ENCODE results near the gene CCDC83.

GRCh38 chr11:85923455-85923854, 68.3 kb downstream of the CCDC83 start:
- TF ChIP-seq POU6F1 (CRISPR knock-in tag; IDR thresholded peaks at IDR 0.05; ENCODE audit: borderline replicate concordance, low read depth) (no peak), BACH2 (CRISPR knock-in tag; IDR thresholded peaks at IDR 0.05; ENCODE audit: borderline replicate concordance) (no peak), CREB5 (CRISPR knock-in tag; IDR thresholded peaks at IDR 0.05; ENCODE audit: low read depth) (no peak), ZFP3 (CRISPR knock-in tag; IDR thresholded peaks at IDR 0.05) (no peak), PATZ1 (CRISPR knock-in tag; IDR thresholded peaks at IDR 0.05; ENCODE audit: borderline replicate concordance) (no peak), ZFP30 (CRISPR knock-in tag; IDR thresholded peaks at IDR 0.05) (no peak), TCF4 (CRISPR knock-in tag; IDR thresholded peaks at IDR 0.05; ENCODE audit: borderline replicate concordance) (no peak), ZNF70 (CRISPR knock-in tag; IDR thresholded peaks at IDR 0.05) (no peak), ZC3H10 (CRISPR knock-in tag; IDR thresholded peaks at IDR 0.05) (no peak), PPARA (CRISPR knock-in tag; IDR thresholded peaks at IDR 0.05; ENCODE audit: borderline replicate concordance) (no peak), OSR1 (CRISPR knock-in tag; IDR thresholded peaks at IDR 0.05) (no peak), ESRRG (CRISPR knock-in tag; IDR thresholded peaks at IDR 0.05) (no peak), ARNTL (CRISPR knock-in tag; IDR thresholded peaks at IDR 0.05; ENCODE audit: borderline replicate concordance, low read depth) (no peak)

Measured in SK-N-SH treated with all-trans-retinoic acid at 6 μM for 48 hours (cell line).